GM12878 (cell line): ENCODE results near the gene SLC12A9. TPM values are rescaled to one million over a fixed set of nuclear protein-coding genes. Genes with fewer than 3 reads are reported as not detected.
A peak's percentile ranks its signal among the peaks of the same experiment; 100 is the strongest.

Experiments
- BHLHE40 ChIP-seq, 2 experiments: fragments of 450-650 bp in 1 of 2; IDR thresholded peaks; 2 replicates each; pipeline ENCODE4 v1.6.1; 2011 to 2017; ENCODE audit warnings: low read depth in 2 of 2, borderline replicate concordance in 1 of 2, improper control_type of control experiment in 1 of 2, low read length in 1 of 2, mild to moderate bottlenecking in 1 of 2
- CHD2 ChIP-seq: IDR thresholded peaks from 2 replicates; pipeline ENCODE4 v1.6.1; 2011; ENCODE audit warnings: low read depth, low read length, improper control_type of control experiment, borderline replicate concordance
- CUX1 ChIP-seq: IDR thresholded peaks from 2 replicates; pipeline ENCODE4 v1.6.1; 2012; ENCODE audit warnings: improper control_type of control experiment, low read depth, low read length; ENCODE audit not compliant: insufficient replicate concordance
- E4F1 ChIP-seq: fragments of 450-650 bp; IDR thresholded peaks from 2 replicates; pipeline ENCODE4 v1.6.1; 2018; ENCODE audit warnings: borderline replicate concordance, mild to moderate bottlenecking; ENCODE audit not compliant: partially characterized antibody
- EED ChIP-seq: sonication (generic); IDR thresholded peaks from 2 replicates; pipeline ENCODE4 v1.6.1; 2016; ENCODE audit warnings: antibody characterized with exemption, low read depth
- ELK1 ChIP-seq: IDR thresholded peaks from 2 replicates; pipeline ENCODE4 v1.6.1; 2012; ENCODE audit warnings: low read depth, low read length, improper control_type of control experiment
- HDAC2 ChIP-seq: fragments of 200-600 bp; sonication (generic); IDR thresholded peaks from 2 replicates; pipeline ENCODE4 v1.6.1; 2017
- LARP7 ChIP-seq: fragments of 450-650 bp; IDR thresholded peaks from 2 replicates; pipeline ENCODE4 v1.6.1; 2017; ENCODE audit warnings: mild to moderate bottlenecking
- MEF2A ChIP-seq: IDR thresholded peaks from 2 replicates; pipeline ENCODE4 v1.6.1; 2011; ENCODE audit warnings: low read depth, mild to moderate bottlenecking, low read length, moderate library complexity; ENCODE audit not compliant: insufficient read depth
- MEF2B ChIP-seq: fragments of 450-650 bp; IDR thresholded peaks from 2 replicates; pipeline ENCODE4 v1.6.1; 2018; ENCODE audit warnings: mild to moderate bottlenecking, moderate library complexity; ENCODE audit not compliant: partially characterized antibody, poor library complexity, severe bottlenecking
- PKNOX1 ChIP-seq: fragments of 450-650 bp; IDR thresholded peaks from 2 replicates; pipeline ENCODE4 v1.6.1; 2016; ENCODE audit warnings: mild to moderate bottlenecking
- POLR2AphosphoS2 ChIP-seq: IDR thresholded peaks from 2 replicates; pipeline ENCODE4 v1.6.1; 2011; ENCODE audit warnings: low read depth, mild to moderate bottlenecking, low read length, improper control_type of control experiment, moderate library complexity
- POLR2AphosphoS5 ChIP-seq: IDR thresholded peaks from 2 replicates; pipeline ENCODE4 v1.6.1; 2011; ENCODE audit warnings: mild to moderate bottlenecking, low read length, inconsistent platforms
- RB1 ChIP-seq: fragments of 450-650 bp; formaldehyde crosslinking; IDR thresholded peaks from 2 replicates; pipeline ENCODE4 v1.6.1; 2017; ENCODE audit warnings: mild to moderate bottlenecking, borderline replicate concordance
- RUNX3 ChIP-seq: IDR thresholded peaks from 2 replicates; pipeline ENCODE4 v1.6.1; 2012; ENCODE audit warnings: low read length, inconsistent platforms
- SP1 ChIP-seq: IDR thresholded peaks from one replicate; pipeline ENCODE4 v1.6.1; 2011; ENCODE audit warnings: low read depth, low read length
- SREBF2 ChIP-seq: IDR thresholded peaks from 2 replicates; pipeline ENCODE4 v1.6.1; 2012; ENCODE audit warnings: mild to moderate bottlenecking, low read length
- TCF3 ChIP-seq: IDR thresholded peaks from 2 replicates; pipeline ENCODE4 v1.6.1; 2012; ENCODE audit warnings: low read depth, mild to moderate bottlenecking, low read length, borderline replicate concordance; ENCODE audit not compliant: insufficient read depth
- TCF7 ChIP-seq: IDR thresholded peaks from 2 replicates; pipeline ENCODE4 v1.6.1; 2014; ENCODE audit warnings: antibody characterized with exemption, borderline replicate concordance
- ZNF207 ChIP-seq: fragments of 450-650 bp; IDR thresholded peaks from 2 replicates; pipeline ENCODE4 v1.6.1; 2014; ENCODE audit warnings: antibody characterized with exemption, mild to moderate bottlenecking, borderline replicate concordance
- ZNF622 ChIP-seq: fragments of 450-650 bp; IDR thresholded peaks from 2 replicates; pipeline ENCODE4 v1.6.1; 2017; ENCODE audit warnings: mild to moderate bottlenecking, inconsistent platforms
- polyA plus RNA-seq, 11 experiments: library from polyadenylated mRNA; depleted of rRNA in 4 of 11; unstranded in 6 of 11; stranded (reverse) in 5 of 11; fragments of >200 nt; fragmentation: Nextera tagmentation in 4 of 11; fragmentation: Illumina TruSeq in 1 of 11; extraction: Ambion mirVana in 4 of 11; extraction: Trizol in 1 of 11; gene quantifications; 1 replicate in 1 of 11; 2 replicates in 10 of 11; pipeline versions ENCODE4 v1.2.1 to v1.2.3, GENCODE V29; 2011 to 2016; ENCODE audit warnings: inconsistent platforms in 2 of 11, missing spikeins in 2 of 11, low read depth in 1 of 11
- total RNA-seq, 4 experiments: library from RNA; depleted of rRNA in 3 of 4; stranded (reverse); fragments of >200 nt in 3 of 4; fragmentation: Illumina TruSeq in 1 of 4; extraction: Trizol in 1 of 4; gene quantifications; 2 replicates each; pipeline versions ENCODE4 v1.2.1 to v1.2.3, GENCODE V29; 2013 to 2021

SLC12A9 gene
- total and polyA plus RNA-seq, 10 of the 15 experiments (the other 5 are each of a cell fraction or from before 2014, with no cell fraction given): 0.24 to 18.5 (median 9.4) TPM

- no peak for TF ChIP-seq TCF7
- peak; percentile 33; the same call in 1 of the 2 replicates for TF ChIP-seq ZNF207
- no peak for TF ChIP-seq MEF2B
- peak; percentile 79 for TF ChIP-seq PKNOX1
- no peak for TF ChIP-seq CUX1
- no peak for TF ChIP-seq E4F1
- 0 out of 2 replicates have a peak, but pooled peaks have one; percentile 17 for TF ChIP-seq CHD2
- TF ChIP-seq RB1: no peak
- no peak for TF ChIP-seq SREBF2
- no peak for TF ChIP-seq RUNX3
- TF ChIP-seq EED: no peak
- TF ChIP-seq ZNF622: no peak
- TF ChIP-seq LARP7: peak; percentile 79
- TF ChIP-seq POLR2AphosphoS5: peak; percentile 19; the same call in 1 of the 2 replicates
- no peak for TF ChIP-seq ELK1
- TF ChIP-seq SP1: no peak
- peak in 1 of 2 experiments; percentile 11; a peak in 2 of 4 replicates for TF ChIP-seq BHLHE40 (IDR thresholded peaks at IDR 0.05; ENCODE audit: borderline replicate concordance in 1 of 2, low read depth in 2 of 2, low read length in 1 of 2)
- TF ChIP-seq POLR2AphosphoS2: no peak
- TF ChIP-seq TCF3: no peak
- no peak for TF ChIP-seq HDAC2
- TF ChIP-seq MEF2A: no peak
Observed at GRCh38 chr7:100888988-100889750, 36.7 kb downstream of the SLC12A9 start, which contains the start of gene UFSP1 (continued).
